ENCODE data around the gene CABLES2. TPM values are rescaled to one million over a fixed set of nuclear protein-coding genes. Genes with fewer than 3 reads are reported as not detected.
A peak's percentile ranks its signal among the peaks of the same experiment; 100 is the strongest.

CABLES2 gene
- total and polyA plus RNA-seq, 2 donors (not counting 3 experiments of a cell fraction or from before 2014, with no cell fraction given), result 7.8 to 9.9 TPM

- H3K9me1 ChIP-seq (replicated peaks; ENCODE audit: control insufficient read depth, extremely low read depth, insufficient read depth, low read length), result no peaks in the 10 kb centered on the region
- H3K9ac ChIP-seq (replicated peaks; ENCODE audit: extremely low read depth, insufficient read depth, low read length), result peak overlapping the region; percentile 37
- peaks cover 54% of the 10 kb centered on the region for H3K79me2 ChIP-seq (ENCODE audit: control insufficient read depth, insufficient read depth, low read length)
- no peak overlapping the region for H3K4me3 ChIP-seq (replicated peaks in 1 of 3; ENCODE audit: insufficient read depth in 1 of 3, low read depth in 1 of 3, low read length in 3 of 3)
- peak overlapping the region; percentile 85 for H3K27ac ChIP-seq (ENCODE audit: insufficient read depth, low read depth, low read length)
- no peaks in the 10 kb centered on the region for H4K20me1 ChIP-seq (replicated peaks; ENCODE audit: control insufficient read depth, extremely low read depth, insufficient read depth, low read length)
- ChIA-PET POLR2A (interaction anchor here (0.6 to 1.2 kb wide), 2 partner anchors 10 to 434 kb away, joined by 3 read pairs; no protein-coding TSS in a partner anchor), CTCF (interaction anchor here (1.2 to 9.9 kb wide), 10 partner anchors 9 to 64 kb away, joined by 3 to 179 read pairs (median 6); partner anchors contain the start of genes ADRM1 and RPS21)
- TSS peak; percentile 11 for BruUV-seq (replicated peaks)
- no peak overlapping the region for H2AFZ ChIP-seq (ENCODE audit: low read depth, low read length)
- H3K4me1 ChIP-seq (ENCODE audit: control insufficient read depth, extremely low read depth, insufficient read depth, low read length), result peaks cover 55% of the 10 kb centered on the region
- FAIRE-seq (no peak), DNase-seq (ENCODE audit: low read depth, low spot score) (no peak)
- intact Hi-C loops (cut with micrococcal nuclease) (loop anchor here (1.0 kb wide), 2 partner anchors 8 to 63 kb away; partner anchors contain the start of gene ADRM1), dilution Hi-C loops (cut with MboI; ENCODE audit: extremely low pct_ligation_motif_present, low sequenced_read_pairs) (no loop called here)
- H3K9me3 ChIP-seq (replicated peaks; ENCODE audit: control insufficient read depth, insufficient read depth, low read length), result no peaks in the 10 kb centered on the region
- H3K36me3 ChIP-seq (ENCODE audit: control insufficient read depth in 2 of 2, extremely low read depth in 1 of 2, insufficient read depth in 2 of 2, low read length in 2 of 2), result no peaks in the 10 kb centered on the region
- peak overlapping the region; percentile 48 for H3K4me2 ChIP-seq (ENCODE audit: insufficient read depth, low read length)
- TF ChIP-seq POLR2A (IDR thresholded peaks at IDR 0.05; ENCODE audit: low read depth, low read length) (no peak), MAX (IDR thresholded peaks at IDR 0.05; ENCODE audit: insufficient read depth, insufficient read length) (no peak), MYC (IDR thresholded peaks at IDR 0.05; ENCODE audit: low read depth, low read length) (no peak), EZH2 (IDR thresholded peaks at IDR 0.05; ENCODE audit: borderline replicate concordance, low read depth, low read length, severe bottlenecking) (no peak)
- no peaks in the 10 kb centered on the region for H3K27me3 ChIP-seq (ENCODE audit: control insufficient read depth in 2 of 2, insufficient read depth in 2 of 2, low read length in 2 of 2)
Observed at GRCh38 chr20:62364911-62365736, 42.0 kb downstream of the CABLES2 start.
